ENCODE results near the gene SEC31B. TPM values are rescaled to one million over a fixed set of nuclear protein-coding genes. Genes with fewer than 3 reads are reported as not detected.
A peak's percentile ranks its signal among the peaks of the same experiment; 100 is the strongest.

Gene SEC31B
- total and polyA plus RNA-seq, 9 donors, result 5.3 to 15.6 (median 8.9) TPM

DNA sequence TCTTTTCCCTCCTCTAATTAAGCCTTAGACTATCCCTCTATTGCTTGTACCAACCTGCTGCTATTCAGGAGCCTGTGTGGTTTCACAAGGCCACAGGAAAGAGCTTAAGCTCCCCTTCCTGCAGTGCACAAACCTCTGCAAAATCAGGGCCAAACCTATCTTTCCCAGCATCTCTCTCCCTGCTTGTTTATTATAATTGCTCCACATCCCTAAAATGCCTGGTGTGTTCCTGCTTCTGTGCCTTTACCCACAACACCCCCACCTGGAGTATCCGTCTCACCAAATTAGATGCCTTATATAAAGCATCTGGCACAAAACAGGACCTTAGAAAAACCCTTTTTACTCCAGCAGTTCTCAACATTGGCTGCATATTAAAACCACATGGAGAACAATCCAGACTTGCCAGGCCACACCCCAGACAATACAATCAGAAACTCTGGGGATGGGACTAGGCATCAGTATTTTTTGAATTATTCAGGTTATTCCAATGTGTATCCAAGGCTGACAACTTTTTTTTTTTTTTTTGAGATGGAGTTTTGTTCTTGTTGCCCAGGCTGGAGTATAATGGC is 16.7 kb downstream of the SEC31B start:
- 67% methylated on average over 1 of the region's 1 CpG for WGBS (ENCODE audit: insufficient coverage)

DNA sequence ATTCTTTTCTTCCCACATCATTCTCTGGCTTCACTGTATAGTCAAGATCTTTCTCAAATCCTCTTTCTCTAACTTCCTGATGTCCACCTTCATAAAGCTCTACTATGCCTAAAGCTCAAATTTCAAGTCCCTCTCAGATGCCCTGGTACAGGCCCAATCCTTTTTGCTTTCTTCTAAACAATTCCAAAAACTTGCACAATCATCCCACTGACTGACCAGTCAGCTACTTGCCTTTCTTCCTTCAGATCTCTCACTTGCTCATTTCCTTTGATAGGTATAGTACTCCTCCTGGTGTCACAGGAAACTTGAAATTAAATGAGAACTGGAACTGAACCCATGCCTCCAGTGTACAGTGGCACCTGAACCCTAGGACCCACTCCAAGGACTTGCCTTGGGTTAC is 18.2 kb downstream of the SEC31B start:
- Histone ChIP-seq H3K9me3 (replicated peaks; ENCODE audit: control insufficient read depth, low read depth, low read length) (no peaks in the 10 kb centered on the region), H3K4me1 (ENCODE audit: control insufficient read depth, insufficient read depth, low read length) (no peaks in the 10 kb centered on the region), H3K27me3 (ENCODE audit: control insufficient read depth, insufficient read depth, low read length) (no peaks in the 10 kb centered on the region), H3K27ac (ENCODE audit: low read length) (no peak overlapping the region), H3K4me3 (ENCODE audit: low read length) (no peak overlapping the region), H3K36me3 (ENCODE audit: control insufficient read depth, insufficient read depth, low read length) (peaks cover 51% of the 10 kb centered on the region)
- DNase-seq, result no peak

More for the DNA sequence above, 16.7 kb downstream of the SEC31B start:
- peaks cover 45% of the 10 kb centered on the region for H3K36me3 ChIP-seq (ENCODE audit: control insufficient read depth, insufficient read depth, low read length)
- DNase-seq, result peak; percentile 24
- H3K4me3 ChIP-seq (ENCODE audit: low read length), result no peak overlapping the region
- H3K27ac ChIP-seq (ENCODE audit: low read length), result no peak overlapping the region
- H3K4me1 ChIP-seq (ENCODE audit: control insufficient read depth, insufficient read depth, low read length), result no peaks in the 10 kb centered on the region
- no peaks in the 10 kb centered on the region for H3K9me3 ChIP-seq (replicated peaks; ENCODE audit: control insufficient read depth, low read depth, low read length)
- no peaks in the 10 kb centered on the region for H3K27me3 ChIP-seq (ENCODE audit: control insufficient read depth, insufficient read depth, low read length)

DNA sequence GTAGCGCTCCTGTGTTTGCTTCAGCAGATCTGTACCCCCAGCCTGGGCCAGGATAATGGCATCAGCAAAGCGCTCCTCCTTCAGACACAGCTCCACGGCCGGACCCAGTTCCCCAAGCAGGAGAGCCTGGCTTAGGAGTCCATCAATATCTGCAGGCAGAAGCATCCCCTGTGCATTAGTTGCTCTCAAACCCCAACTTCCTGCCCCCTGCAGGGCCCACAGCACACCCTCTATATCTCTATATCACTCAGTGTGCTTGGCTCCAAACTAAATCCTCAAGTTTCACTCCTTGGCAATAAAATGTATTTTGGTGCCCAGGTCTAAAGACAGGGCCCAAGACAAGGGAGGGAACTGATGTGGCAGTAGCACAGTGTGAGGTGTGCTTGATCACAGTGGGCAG is 21.6 kb downstream of the SEC31B start:
- H3K4me1 ChIP-seq (ENCODE audit: control insufficient read depth, insufficient read depth, low read length), result no peaks in the 10 kb centered on the region
- DNase-seq, result no peak
- no peaks in the 10 kb centered on the region for H3K9me3 ChIP-seq (replicated peaks; ENCODE audit: control insufficient read depth, low read depth, low read length)
- WGBS (ENCODE audit: insufficient coverage), result 94% methylated on average over 4 of the region's 4 CpGs
- H3K4me3 ChIP-seq (ENCODE audit: low read length), result no peak overlapping the region
- H3K27ac ChIP-seq (ENCODE audit: low read length), result no peak overlapping the region
- H3K36me3 ChIP-seq (ENCODE audit: control insufficient read depth, insufficient read depth, low read length), result peaks cover 56% of the 10 kb centered on the region
- H3K27me3 ChIP-seq (ENCODE audit: control insufficient read depth, insufficient read depth, low read length), result no peaks in the 10 kb centered on the region

DNA sequence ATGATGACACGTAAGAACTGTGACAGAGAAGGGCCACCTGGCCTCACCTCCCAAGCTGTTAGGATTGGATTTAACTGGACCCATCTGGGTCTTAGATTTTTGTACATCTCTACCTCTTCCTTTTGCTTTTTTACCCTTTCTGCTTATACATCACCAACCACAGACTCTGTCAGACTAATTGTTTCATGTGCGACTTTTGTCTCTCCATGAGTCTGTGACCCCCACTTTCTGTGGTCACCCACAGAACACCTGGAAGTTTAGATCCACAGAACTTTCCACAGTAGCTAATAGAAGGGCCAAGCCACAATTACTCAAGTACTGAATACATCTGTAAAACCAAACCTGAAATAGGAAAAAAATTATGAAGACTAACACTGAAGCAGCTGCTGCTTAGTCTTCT is 23.1 kb downstream of the SEC31B start:
- Histone ChIP-seq H3K4me3 (ENCODE audit: low read length) (no peak overlapping the region), H3K36me3 (ENCODE audit: control insufficient read depth, insufficient read depth, low read length) (peaks cover 51% of the 10 kb centered on the region), H3K27ac (ENCODE audit: low read length) (no peak overlapping the region), H3K4me1 (ENCODE audit: control insufficient read depth, insufficient read depth, low read length) (no peaks in the 10 kb centered on the region), H3K9me3 (replicated peaks; ENCODE audit: control insufficient read depth, low read depth, low read length) (no peaks in the 10 kb centered on the region), H3K27me3 (ENCODE audit: control insufficient read depth, insufficient read depth, low read length) (no peaks in the 10 kb centered on the region)
- no peak for DNase-seq
- WGBS (ENCODE audit: insufficient coverage), result 91% methylated on average over 1 of the region's 2 CpGs

DNA sequence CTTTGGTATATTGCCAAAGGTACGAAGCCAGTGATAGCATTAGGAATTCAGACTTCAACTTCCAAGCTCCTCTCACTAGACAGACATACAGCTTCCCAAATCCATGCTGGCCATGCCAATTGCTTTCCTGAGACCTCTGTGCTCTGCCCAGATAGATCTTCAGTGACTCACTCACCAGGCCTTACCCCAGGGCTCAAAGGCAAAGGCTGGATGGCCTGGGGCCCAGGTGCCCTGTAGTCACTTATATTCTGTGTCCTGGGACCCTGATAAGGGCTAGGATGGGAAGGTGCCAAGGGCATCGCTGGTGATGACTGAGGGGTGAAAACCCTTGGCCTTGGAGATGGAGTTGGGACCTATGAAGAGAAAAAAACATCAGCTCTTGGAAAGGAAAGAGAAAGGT is 29.1 kb downstream of the SEC31B start:
- Histone ChIP-seq H3K4me3 (ENCODE audit: low read length) (no peak overlapping the region), H3K27ac (ENCODE audit: low read length) (no peak overlapping the region), H3K27me3 (ENCODE audit: control insufficient read depth, insufficient read depth, low read length) (no peaks in the 10 kb centered on the region), H3K4me1 (ENCODE audit: control insufficient read depth, insufficient read depth, low read length) (no peaks in the 10 kb centered on the region), H3K9me3 (replicated peaks; ENCODE audit: control insufficient read depth, low read depth, low read length) (no peaks in the 10 kb centered on the region), H3K36me3 (ENCODE audit: control insufficient read depth, insufficient read depth, low read length) (peaks cover 42% of the 10 kb centered on the region)
- WGBS (ENCODE audit: insufficient coverage), result 80% methylated on average over 1 of the region's 2 CpGs
- no peak for DNase-seq

DNA sequence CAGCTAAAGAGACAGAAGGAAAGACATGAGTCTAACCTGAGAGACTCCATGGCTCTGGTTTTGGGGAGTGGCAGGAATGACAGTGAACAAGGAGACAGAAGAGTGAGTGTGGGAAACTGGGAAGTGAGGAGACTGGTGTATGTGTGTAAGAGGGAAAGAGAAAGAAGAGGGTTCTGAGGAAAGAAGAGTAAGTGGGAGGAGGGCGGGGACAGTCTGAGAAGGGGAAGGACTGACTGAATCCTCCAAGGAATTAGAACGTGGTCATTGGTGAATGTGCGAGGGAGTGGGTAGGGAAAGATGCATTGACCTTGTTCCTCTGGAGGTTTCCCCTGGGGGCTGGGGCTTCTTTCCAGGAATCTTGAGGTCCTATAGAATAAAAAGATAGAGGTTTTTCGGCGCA is 30.3 kb downstream of the SEC31B start:
- DNase-seq, result no peak
- 50% methylated on average over 3 of the region's 5 CpGs for WGBS (ENCODE audit: insufficient coverage)
- no peak overlapping the region for H3K4me3 ChIP-seq (ENCODE audit: low read length)
- no peaks in the 10 kb centered on the region for H3K4me1 ChIP-seq (ENCODE audit: control insufficient read depth, insufficient read depth, low read length)
- no peaks in the 10 kb centered on the region for H3K9me3 ChIP-seq (replicated peaks; ENCODE audit: control insufficient read depth, low read depth, low read length)
- peaks cover under 1% of the 10 kb centered on the region for H3K27me3 ChIP-seq (ENCODE audit: control insufficient read depth, insufficient read depth, low read length)
- peaks cover 35% of the 10 kb centered on the region for H3K36me3 ChIP-seq (ENCODE audit: control insufficient read depth, insufficient read depth, low read length)
- H3K27ac ChIP-seq (ENCODE audit: low read length), result no peak overlapping the region

DNA sequence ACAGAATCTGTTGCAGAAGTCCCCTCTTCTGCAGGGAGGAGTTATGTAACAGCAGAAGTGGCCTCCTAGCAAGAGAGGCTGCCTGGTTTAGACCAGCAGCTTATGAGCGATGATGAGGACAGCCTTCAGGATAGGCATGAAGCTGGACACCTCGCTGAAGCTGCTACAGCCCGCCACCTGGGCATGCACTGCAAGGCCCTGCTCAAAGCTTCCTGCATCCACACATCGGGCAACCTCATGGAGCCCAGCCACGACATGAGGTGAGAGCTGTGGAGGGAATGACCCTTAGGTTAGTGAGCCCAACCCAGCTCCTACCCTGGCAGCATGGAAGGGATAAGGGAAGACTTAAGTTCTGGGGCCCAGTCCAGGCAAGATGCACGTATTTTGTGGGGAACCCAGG is 32.1 kb downstream of the SEC31B start:
- Histone ChIP-seq H3K36me3 (ENCODE audit: control insufficient read depth, insufficient read depth, low read length) (peaks cover 35% of the 10 kb centered on the region), H3K27ac (ENCODE audit: low read length) (no peak overlapping the region), H3K27me3 (ENCODE audit: control insufficient read depth, insufficient read depth, low read length) (peaks cover 12% of the 10 kb centered on the region), H3K9me3 (replicated peaks; ENCODE audit: control insufficient read depth, low read depth, low read length) (no peaks in the 10 kb centered on the region), H3K4me3 (ENCODE audit: low read length) (no peak overlapping the region), H3K4me1 (ENCODE audit: control insufficient read depth, insufficient read depth, low read length) (peaks cover 7% of the 10 kb centered on the region)
- whole genome bisulfite sequencing (ENCODE audit: insufficient coverage), result 87% methylated on average over 6 of the region's 6 CpGs
- no peak for DNase-seq

DNA sequence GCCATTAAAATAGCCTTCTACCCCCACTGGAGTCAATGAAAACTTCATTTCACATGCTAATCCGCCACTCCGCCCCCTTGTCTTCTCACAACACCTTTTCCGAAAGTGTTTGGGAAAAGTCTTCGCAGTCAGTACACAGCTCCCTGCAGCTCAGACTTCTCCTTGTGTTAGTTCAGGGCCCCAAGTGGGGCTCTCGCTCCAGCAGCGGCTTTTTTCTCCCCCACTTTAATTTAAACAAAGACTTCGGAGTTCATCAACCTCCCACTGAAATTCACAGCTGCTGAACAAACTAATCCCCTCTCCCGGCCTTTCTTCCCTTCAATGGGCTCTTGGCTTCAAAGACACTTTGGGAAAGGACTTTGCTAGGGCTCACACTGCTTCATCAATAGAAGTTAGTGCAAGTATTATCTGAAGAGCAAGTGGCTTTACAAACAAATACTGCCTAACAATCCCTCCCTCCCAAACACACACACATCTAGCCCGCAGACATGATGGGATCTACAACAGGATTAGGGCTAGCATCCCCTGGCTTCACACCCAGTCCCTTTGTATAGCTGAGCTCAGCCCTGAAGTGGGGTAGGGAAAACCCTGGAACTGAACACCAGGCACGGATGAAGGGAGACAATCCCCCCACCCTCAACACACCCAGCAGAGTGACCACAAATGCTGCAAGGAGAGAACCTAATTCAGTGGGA is 33.7 kb downstream of the SEC31B start:
- WGBS (ENCODE audit: insufficient coverage), result 51% methylated on average over 7 of the region's 10 CpGs
- H3K27ac ChIP-seq (ENCODE audit: low read length), result no peak overlapping the region

DNA sequence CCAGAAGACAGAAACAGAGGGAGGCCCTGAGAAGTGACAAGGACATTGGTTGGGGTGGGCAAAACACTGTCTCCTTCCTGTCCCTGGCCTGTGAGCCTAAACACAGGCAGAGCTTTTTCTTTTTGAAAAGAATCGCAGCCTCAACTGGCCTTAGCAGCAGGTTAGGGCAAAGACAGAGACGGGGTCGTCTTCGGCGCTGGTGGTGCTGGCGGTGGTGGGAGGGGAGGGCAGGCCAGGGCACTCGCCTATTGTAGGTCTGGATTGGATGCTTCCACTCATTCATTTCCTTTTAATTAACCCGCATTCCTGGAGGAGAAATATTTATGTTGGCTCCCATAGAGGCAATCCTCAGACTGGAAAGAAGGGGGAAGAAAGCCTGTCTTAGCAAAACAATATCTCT is 34.3 kb downstream of the SEC31B start:
- H3K27ac ChIP-seq (ENCODE audit: low read length), result no peak overlapping the region
- no peak for DNase-seq
- no CpG with 5 or more reads among the region's 8 CpGs for WGBS (ENCODE audit: insufficient coverage)
- H3K9me3 ChIP-seq (replicated peaks; ENCODE audit: control insufficient read depth, low read depth, low read length), result no peaks in the 10 kb centered on the region
- H3K27me3 ChIP-seq (ENCODE audit: control insufficient read depth, insufficient read depth, low read length), result peaks cover 33% of the 10 kb centered on the region
- peaks cover 33% of the 10 kb centered on the region for H3K36me3 ChIP-seq (ENCODE audit: control insufficient read depth, insufficient read depth, low read length)
- H3K4me3 ChIP-seq (ENCODE audit: low read length), result no peak overlapping the region
- H3K4me1 ChIP-seq (ENCODE audit: control insufficient read depth, insufficient read depth, low read length), result peaks cover 15% of the 10 kb centered on the region

More for the DNA sequence above, 33.7 kb downstream of the SEC31B start:
- Histone ChIP-seq H3K9me3 (replicated peaks; ENCODE audit: control insufficient read depth, low read depth, low read length) (no peaks in the 10 kb centered on the region), H3K4me1 (ENCODE audit: control insufficient read depth, insufficient read depth, low read length) (peaks cover 15% of the 10 kb centered on the region), H3K36me3 (ENCODE audit: control insufficient read depth, insufficient read depth, low read length) (peaks cover 33% of the 10 kb centered on the region), H3K27me3 (ENCODE audit: control insufficient read depth, insufficient read depth, low read length) (peaks cover 27% of the 10 kb centered on the region), H3K4me3 (ENCODE audit: low read length) (no peak overlapping the region)
- no peak for DNase-seq

DNA sequence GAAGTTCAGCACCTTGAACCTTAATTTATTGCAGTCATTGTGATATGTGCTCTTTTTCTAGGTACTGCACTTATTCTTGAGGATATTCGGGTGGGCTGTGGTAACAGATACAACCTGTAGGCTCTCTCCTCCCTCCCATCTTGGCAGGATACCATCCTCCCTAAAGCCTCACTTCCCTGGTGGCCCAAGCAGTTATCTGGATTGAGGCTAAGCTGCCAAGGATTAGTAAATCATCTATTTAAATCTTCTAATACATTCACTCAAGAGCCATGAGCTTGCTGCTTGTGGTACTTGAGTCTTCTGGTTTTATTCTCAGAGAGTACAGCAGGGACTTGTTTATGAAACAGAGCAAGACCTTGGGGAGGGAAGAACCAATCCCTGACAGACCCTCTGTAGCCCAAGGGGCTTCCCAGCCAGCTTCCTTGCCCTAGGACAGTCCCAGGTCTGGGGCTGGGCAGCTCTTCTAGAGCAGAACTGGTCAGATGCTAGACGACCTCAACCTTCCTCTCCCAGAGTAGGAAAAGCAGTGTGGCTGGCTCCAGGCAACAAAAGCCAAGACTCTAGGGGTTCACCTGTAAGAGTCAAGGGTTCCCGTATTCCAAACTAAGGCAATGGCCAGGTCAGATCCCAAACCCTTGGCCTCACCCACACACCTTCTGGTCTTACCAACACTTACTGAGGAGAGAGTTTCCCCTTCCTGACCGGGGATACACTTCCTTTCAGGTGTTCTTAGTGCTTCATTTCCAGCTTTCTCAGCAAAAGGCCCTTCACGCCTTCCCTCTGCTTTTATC is 35.6 kb downstream of the SEC31B start:
- H3K4me3 ChIP-seq (ENCODE audit: low read length), result no peak overlapping the region
- no peaks in the 10 kb centered on the region for H3K9me3 ChIP-seq (replicated peaks; ENCODE audit: control insufficient read depth, low read depth, low read length)
- no peak overlapping the region for H3K27ac ChIP-seq (ENCODE audit: low read length)
- peaks cover 22% of the 10 kb centered on the region for H3K36me3 ChIP-seq (ENCODE audit: control insufficient read depth, insufficient read depth, low read length)
- DNase-seq, result no peak
- WGBS (ENCODE audit: insufficient coverage), result 75% methylated on average over 2 of the region's 5 CpGs
- H3K27me3 ChIP-seq (ENCODE audit: control insufficient read depth, insufficient read depth, low read length), result peaks cover 45% of the 10 kb centered on the region
- peaks cover 15% of the 10 kb centered on the region for H3K4me1 ChIP-seq (ENCODE audit: control insufficient read depth, insufficient read depth, low read length)

All from muscle of leg (tissue), 11 donors.